Mesenchymal stem cell (in vitro differentiated cells and primary cell): ENCODE data around the gene FTMT.

ENCODE experiments used
- DNase-seq: peaks from one replicate; pipeline ENCODE4 v3.0.0-alpha.2; 2013
- H2AFZ ChIP-seq: one replicate; pipeline ENCODE4 v1.6.1; 2013; ENCODE audit warnings: low read depth, mild to moderate bottlenecking, control low read depth, inconsistent platforms, low read length, moderate library complexity
- H2AK5ac ChIP-seq: 2 replicates; pipeline ENCODE4 v1.6.1; 2013; ENCODE audit warnings: low read length, moderate library complexity, mild to moderate bottlenecking, inconsistent platforms; ENCODE audit not compliant: severe bottlenecking
- H2BK120ac ChIP-seq: one replicate; pipeline ENCODE4 v1.6.1; 2013; ENCODE audit warnings: low read depth, mild to moderate bottlenecking, inconsistent platforms, low read length, moderate library complexity
- H2BK12ac ChIP-seq, 2 experiments: one replicate each; pipeline ENCODE4 v1.6.1; 2013; ENCODE audit warnings: inconsistent platforms in 2 of 2, low read length in 2 of 2, mild to moderate bottlenecking in 2 of 2, moderate library complexity in 2 of 2, control low read depth in 1 of 2
- H2BK15ac ChIP-seq: one replicate; pipeline ENCODE4 v1.6.1; 2013; ENCODE audit warnings: mild to moderate bottlenecking, low read depth, inconsistent platforms; ENCODE audit not compliant: poor library complexity, severe bottlenecking
- H2BK5ac ChIP-seq: 2 replicates; pipeline ENCODE4 v1.6.1; 2013; ENCODE audit warnings: low read depth, mild to moderate bottlenecking, low read length, control low read depth, inconsistent platforms; ENCODE audit not compliant: poor library complexity, severe bottlenecking
- H3K14ac ChIP-seq, 2 experiments: one replicate each; pipeline ENCODE4 v1.6.1; 2013; ENCODE audit warnings: inconsistent platforms in 2 of 2, low read length in 2 of 2, control low read depth in 1 of 2, mild to moderate bottlenecking in 1 of 2, moderate library complexity in 1 of 2
- H3K18ac ChIP-seq, 2 experiments: one replicate each; pipeline ENCODE4 v1.6.1; 2013; ENCODE audit warnings: inconsistent platforms in 2 of 2, low read length in 2 of 2, control low read depth in 1 of 2, low read depth in 1 of 2, mild to moderate bottlenecking in 1 of 2
- H3K23ac ChIP-seq, 2 experiments: one replicate each; pipeline ENCODE4 v1.6.1; 2013; ENCODE audit warnings: inconsistent platforms in 2 of 2, low read length in 2 of 2, mild to moderate bottlenecking in 2 of 2, moderate library complexity in 2 of 2, control low read depth in 1 of 2
- H3K27ac ChIP-seq: 2 replicates; pipeline ENCODE4 v1.5.1; 2013; ENCODE audit warnings: mild to moderate bottlenecking, moderate library complexity, low read length, control low read depth, inconsistent platforms; ENCODE audit not compliant: poor library complexity, severe bottlenecking
- H3K27me3 ChIP-seq, 2 experiments: 2 replicates each; pipeline versions ENCODE4 v1.6.1 to v1.7.0; 2013; ENCODE audit warnings: low read length in 2 of 2, mild to moderate bottlenecking in 2 of 2, moderate library complexity in 2 of 2, control low read depth in 1 of 2, inconsistent platforms in 1 of 2; ENCODE audit not compliant: control insufficient read depth in 1 of 2, insufficient read depth in 1 of 2
- H3K36me3 ChIP-seq, 2 experiments: 2 replicates each; pipeline versions ENCODE4 v1.6.1 to v1.7.0; 2013; ENCODE audit warnings: low read length in 2 of 2, control low read depth in 1 of 2, inconsistent platforms in 1 of 2, low read depth in 1 of 2, mild to moderate bottlenecking in 1 of 2; ENCODE audit not compliant: insufficient read depth in 2 of 2, control insufficient read depth in 1 of 2
- H3K4ac ChIP-seq, 2 experiments: one replicate each; pipeline ENCODE4 v1.6.1; 2013; ENCODE audit warnings: inconsistent platforms in 2 of 2, low read length in 2 of 2, mild to moderate bottlenecking in 2 of 2, moderate library complexity in 2 of 2, control low read depth in 1 of 2, low read depth in 1 of 2
- H3K4me1 ChIP-seq: 2 replicates; pipeline ENCODE4 v1.6.1; 2013; ENCODE audit warnings: low read depth, low read length, control low read depth; ENCODE audit not compliant: control insufficient read depth, insufficient read depth
- H3K4me2 ChIP-seq: 2 replicates; pipeline ENCODE4 v1.6.1; 2013; ENCODE audit warnings: low read length, mild to moderate bottlenecking, inconsistent platforms; ENCODE audit not compliant: poor library complexity, severe bottlenecking
- H3K4me3 ChIP-seq, 2 experiments: 2 replicates each; pipeline versions ENCODE4 v1.5.1 to v1.7.0; 2013; ENCODE audit warnings: low read length in 2 of 2, mild to moderate bottlenecking in 2 of 2, control low read depth in 1 of 2, low read depth in 1 of 2; ENCODE audit not compliant: insufficient read depth in 1 of 2
- H3K79me1 ChIP-seq: replicated peaks from 2 replicates; pipeline ENCODE4 v1.6.1; 2013; ENCODE audit warnings: mild to moderate bottlenecking, control low read depth, low read length, inconsistent platforms; ENCODE audit not compliant: poor library complexity, severe bottlenecking
- H3K9ac ChIP-seq: 2 replicates; pipeline ENCODE4 v1.7.0; 2013; ENCODE audit warnings: mild to moderate bottlenecking, low read length, moderate library complexity
- H3K9me3 ChIP-seq: 2 replicates; pipeline ENCODE4 v1.7.0; 2013; ENCODE audit warnings: mild to moderate bottlenecking, low read length; ENCODE audit not compliant: control insufficient read depth
- H4K8ac ChIP-seq: one replicate; pipeline ENCODE4 v1.6.1; 2013; ENCODE audit warnings: inconsistent platforms, mild to moderate bottlenecking, low read length, moderate library complexity
- H4K91ac ChIP-seq: one replicate; pipeline ENCODE4 v1.6.1; 2013; ENCODE audit warnings: mild to moderate bottlenecking, low read length, inconsistent platforms
- WGBS: methylation state at CpG from one replicate; pipeline ENCODE4 v1.1.7; 2013; ENCODE audit warnings: mixed read lengths; 5-methylcytosine and 5-hydroxymethylcytosine counted together

FTMT gene

DNA sequence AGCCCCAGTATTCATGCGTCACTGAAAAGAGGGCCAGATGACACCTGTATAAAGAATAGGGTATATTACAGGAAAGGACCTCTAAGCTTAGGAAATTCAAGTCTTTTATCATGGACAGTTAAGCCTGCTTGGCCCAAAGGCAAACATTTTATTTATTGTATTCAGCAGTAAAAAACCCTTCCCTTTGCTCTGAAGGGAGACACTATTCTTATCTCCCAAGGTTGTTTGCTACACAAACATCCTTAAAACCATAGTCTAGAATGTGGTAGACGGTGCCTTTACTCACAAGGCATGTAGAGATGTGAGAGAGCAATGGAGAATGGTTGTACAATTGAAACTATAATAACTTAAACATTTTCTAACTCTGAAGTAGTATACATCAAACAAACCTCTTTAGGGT, 33.9 kb downstream of the FTMT start:
- no peak overlapping the region for H2BK120ac ChIP-seq
- no peak overlapping the region for H3K23ac ChIP-seq
- no peaks in the 10 kb centered on the region for H3K4me1 ChIP-seq
- H2BK15ac ChIP-seq: no peak overlapping the region
- no peak overlapping the region for H3K4me3 ChIP-seq
- H3K79me1 ChIP-seq: no peaks in the 10 kb centered on the region
- H3K4ac ChIP-seq: no peak overlapping the region
- H3K36me3 ChIP-seq: no peaks in the 10 kb centered on the region
- H2BK5ac ChIP-seq: no peak overlapping the region
- no peak overlapping the region for H3K9ac ChIP-seq
- H3K27me3 ChIP-seq: no peaks in the 10 kb centered on the region
- H3K27ac ChIP-seq: no peak overlapping the region
- no peaks in the 10 kb centered on the region for H3K9me3 ChIP-seq
- H4K8ac ChIP-seq: no peak overlapping the region
- DNase-seq: no peak
- no peak overlapping the region for H3K4me2 ChIP-seq
- no peak overlapping the region for H2AFZ ChIP-seq
- 100% methylated on average over 1 of the region's 2 CpGs for WGBS
- H3K18ac ChIP-seq: no peak overlapping the region
- no peak overlapping the region for H2AK5ac ChIP-seq
- H4K91ac ChIP-seq: no peak overlapping the region
- H3K14ac ChIP-seq: no peak overlapping the region
- no peak overlapping the region for H2BK12ac ChIP-seq

GRCh38 chr5:121887727-121888126, 36.0 kb downstream of the FTMT start:
- H4K91ac ChIP-seq: no peak overlapping the region
- H3K23ac ChIP-seq: no peak overlapping the region
- no peak overlapping the region for H3K4me3 ChIP-seq
- H3K4me2 ChIP-seq: no peak overlapping the region
- no peak overlapping the region for H3K27ac ChIP-seq
- DNase-seq: no peak
- H2BK5ac ChIP-seq: no peak overlapping the region
- H3K36me3 ChIP-seq: no peaks in the 10 kb centered on the region
- no peak overlapping the region for H2AK5ac ChIP-seq
- H2BK12ac ChIP-seq: no peak overlapping the region
- H2AFZ ChIP-seq: no peak overlapping the region
- H3K79me1 ChIP-seq: no peaks in the 10 kb centered on the region
- H4K8ac ChIP-seq: no peak overlapping the region
- no peak overlapping the region for H3K4ac ChIP-seq
- H3K14ac ChIP-seq: no peak overlapping the region
- no peak overlapping the region for H2BK120ac ChIP-seq
- H3K9me3 ChIP-seq: no peaks in the 10 kb centered on the region
- H3K9ac ChIP-seq: no peak overlapping the region
- H2BK15ac ChIP-seq: no peak overlapping the region
- no peaks in the 10 kb centered on the region for H3K4me1 ChIP-seq
- H3K27me3 ChIP-seq: no peaks in the 10 kb centered on the region
- H3K18ac ChIP-seq: no peak overlapping the region

DNA sequence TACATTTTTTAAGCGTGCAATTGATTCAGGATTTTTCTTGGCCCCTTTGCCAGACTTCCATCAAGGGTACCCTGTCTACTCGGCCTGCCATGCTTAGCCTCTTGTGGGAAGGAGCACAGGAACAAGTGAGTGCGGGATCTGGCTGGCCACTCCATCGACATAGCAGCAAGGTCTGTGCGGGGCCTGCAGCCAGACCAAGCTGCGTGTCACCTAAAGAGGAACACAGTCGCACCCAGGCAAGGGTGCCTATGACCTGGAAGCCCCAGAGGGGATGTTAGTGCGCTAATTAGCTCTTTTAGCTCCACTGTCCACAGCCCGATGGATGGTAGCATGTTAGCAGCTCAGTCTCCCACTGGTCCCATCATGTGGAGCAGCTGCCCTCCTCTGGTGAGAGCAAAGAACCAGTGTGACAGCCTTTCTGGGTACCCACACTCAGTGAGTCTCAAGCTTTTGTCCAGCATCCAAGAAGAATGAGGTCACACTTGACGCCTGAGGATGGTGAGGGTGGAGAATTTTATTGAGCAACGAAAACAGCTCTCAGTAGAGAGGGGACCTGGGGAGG, 38.7 kb downstream of the FTMT start:
- Histone ChIP-seq H4K91ac (no peak overlapping the region), H3K27ac (no peak overlapping the region), H3K18ac (no peak overlapping the region), H3K4me2 (no peak overlapping the region), H3K4ac (no peak overlapping the region), H3K23ac (peak overlapping the region in 1 of 2 experiments; percentile 46), H3K36me3 (no peaks in the 10 kb centered on the region), H3K14ac (no peak overlapping the region), H3K79me1 (no peaks in the 10 kb centered on the region), H3K9ac (no peak overlapping the region), H2BK15ac (no peak overlapping the region), H4K8ac (no peak overlapping the region), H2BK5ac (no peak overlapping the region), H3K27me3 (no peaks in the 10 kb centered on the region), H3K4me3 (no peak overlapping the region), H2AK5ac (no peak overlapping the region), H3K9me3 (no peaks in the 10 kb centered on the region), H2AFZ (no peak overlapping the region), H2BK120ac (no peak overlapping the region), H2BK12ac (no peak overlapping the region), H3K4me1 (no peaks in the 10 kb centered on the region)
- WGBS: 88% methylated on average over 11 of the region's 11 CpGs
- no peak for DNase-seq

DNA sequence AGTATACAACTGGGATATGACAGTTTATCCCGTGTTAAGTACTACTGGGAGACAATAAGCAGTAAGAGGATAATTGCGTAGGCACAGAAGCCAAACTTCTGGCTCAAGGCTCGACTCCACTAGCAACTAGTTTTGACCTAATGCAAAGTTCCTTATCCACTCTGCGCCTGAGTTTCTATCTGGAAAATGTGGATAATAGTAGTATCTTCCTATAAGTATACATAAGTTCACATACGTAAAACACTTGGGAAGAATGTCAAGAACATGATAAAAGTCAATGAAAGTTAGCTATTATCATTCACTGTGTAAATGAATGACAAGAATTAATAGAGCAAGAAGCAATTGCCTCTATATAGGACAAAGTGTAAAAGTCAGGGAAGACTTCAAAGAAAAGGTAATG, 45.7 kb downstream of the FTMT start:
- no peak overlapping the region for H3K18ac ChIP-seq
- H4K8ac ChIP-seq: no peak overlapping the region
- H2BK15ac ChIP-seq: no peak overlapping the region
- H2AK5ac ChIP-seq: no peak overlapping the region
- no peak overlapping the region for H3K4me2 ChIP-seq
- H3K36me3 ChIP-seq: no peaks in the 10 kb centered on the region
- no peak overlapping the region for H2BK120ac ChIP-seq
- no peaks in the 10 kb centered on the region for H3K79me1 ChIP-seq
- no peak overlapping the region for H2BK12ac ChIP-seq
- H3K9ac ChIP-seq: no peak overlapping the region
- H3K27ac ChIP-seq: no peak overlapping the region
- no peak overlapping the region for H3K4ac ChIP-seq
- 82% methylated on average over 3 of the region's 5 CpGs for WGBS
- no peak overlapping the region for H2AFZ ChIP-seq
- no peak overlapping the region for H4K91ac ChIP-seq
- DNase-seq: no peak
- H3K4me1 ChIP-seq: no peaks in the 10 kb centered on the region
- H3K14ac ChIP-seq: no peak overlapping the region
- no peak overlapping the region for H3K4me3 ChIP-seq
- no peak overlapping the region for H3K23ac ChIP-seq
- no peak overlapping the region for H2BK5ac ChIP-seq
- no peaks in the 10 kb centered on the region for H3K27me3 ChIP-seq
- H3K9me3 ChIP-seq: no peaks in the 10 kb centered on the region
